GM23248 (cell line): ENCODE measurements around the gene FRAS1.

Experiments used
- EZH2 ChIP-seq: fragments of 200-600 bp; sonication (generic); IDR thresholded peaks from 2 replicates; pipeline ENCODE4 v1.6.1; 2018; ENCODE audit warnings: antibody characterized with exemption, mild to moderate bottlenecking; ENCODE audit not compliant: insufficient read depth, poor library complexity, severe bottlenecking
- EZH2phosphoT487 ChIP-seq: fragments of 200-600 bp; sonication (generic); IDR thresholded peaks from 2 replicates; pipeline ENCODE4 v1.6.1; 2018; ENCODE audit warnings: antibody characterized with exemption, moderate library complexity, mild to moderate bottlenecking, low read depth; ENCODE audit not compliant: insufficient read depth

DNA sequence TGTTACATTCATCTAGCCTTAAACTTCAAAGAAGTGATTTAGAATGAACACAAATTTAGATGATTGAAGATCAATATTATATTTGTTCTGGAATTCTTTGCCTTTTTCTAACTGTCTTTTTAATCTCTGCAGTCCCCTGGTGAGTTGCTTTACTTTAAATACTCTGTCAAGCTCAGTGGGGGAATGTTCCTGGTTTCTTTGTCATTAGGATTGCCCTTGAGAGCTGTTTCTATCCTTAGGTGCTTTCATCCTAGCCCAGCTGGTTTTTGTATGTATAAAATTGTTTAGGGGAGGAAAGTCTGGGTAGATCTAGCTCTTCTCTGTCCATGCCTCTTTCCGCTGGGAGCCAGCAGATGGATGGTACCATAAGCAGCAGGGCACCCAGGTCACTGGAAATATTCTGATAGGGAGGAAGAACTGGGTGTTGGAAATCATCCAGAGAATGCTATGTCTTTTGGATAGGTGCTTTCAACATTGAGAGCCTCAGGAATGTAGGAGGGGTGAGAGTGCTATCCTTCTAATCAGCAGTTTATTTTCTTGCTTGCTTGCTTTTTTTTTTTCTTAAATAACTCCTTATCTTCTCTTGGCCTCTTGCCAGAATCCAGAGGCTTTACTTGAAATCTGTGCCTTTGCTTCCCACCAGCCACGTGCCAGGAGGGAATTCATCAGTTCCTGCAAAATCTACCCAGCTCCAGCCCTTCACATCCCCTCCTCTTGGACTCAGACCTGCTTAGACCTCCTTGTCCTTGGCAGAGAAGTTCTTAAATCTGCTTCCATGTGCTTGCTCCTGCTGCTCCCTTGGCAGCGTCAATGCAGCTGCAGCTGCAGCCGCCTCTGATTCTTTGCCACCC lies 279.2 kb downstream of the FRAS1 start:
- TF ChIP-seq EZH2 (no peak), EZH2phosphoT487 (no peak)
